Activated T-cell treated with anti-CD3 and anti-CD28 coated beads, Interleukin-2, amount 50 U/mL, for 72 hours (primary cell): ENCODE results near the gene ZNF618. TPM values are rescaled to one million over a fixed set of nuclear protein-coding genes. Genes with fewer than 3 reads are reported as not detected.

Experiments used
- ATAC-seq, 2 donors: fragments of 150-1000 bp; cut with Tn5 transposase; replicated peaks in 1 of 2; 2 replicates each; pipeline ENCODE4 v1.10.0; 2021; ENCODE audit warnings: moderate library complexity in 2 of 2, mild to moderate bottlenecking in 1 of 2
- DNase-seq, 2 donors: peaks; one replicate each; pipeline ENCODE4 v3.0.0; 2021 to 2022; ENCODE audit warnings: mixed read lengths in 1 of 2
- H3K27ac Mint-ChIP-seq: one replicate; pipeline ENCODE4 v1.8.0; 2022; ENCODE audit warnings: mild to moderate bottlenecking, moderate library complexity, mixed read lengths
- H3K27me3 Mint-ChIP-seq: one replicate; pipeline ENCODE4 v1.8.0; 2022; ENCODE audit warnings: low read depth, mixed read lengths
- H3K36me3 Mint-ChIP-seq, 2 donors: one replicate each; pipeline ENCODE4 v1.8.0; 2022; ENCODE audit warnings: mixed read lengths in 2 of 2, mild to moderate bottlenecking in 1 of 2; ENCODE audit not compliant: insufficient read depth in 2 of 2
- H3K4me1 Mint-ChIP-seq: one replicate; pipeline ENCODE4 v1.8.0; 2022; ENCODE audit warnings: low read depth, mixed read lengths
- H3K4me3 Mint-ChIP-seq, 2 donors: one replicate each; pipeline ENCODE4 v1.8.0; 2022; ENCODE audit warnings: mild to moderate bottlenecking in 2 of 2, mixed read lengths in 2 of 2, moderate library complexity in 2 of 2
- H3K9me3 Mint-ChIP-seq, 2 donors: one replicate each; pipeline ENCODE4 v1.8.0; 2022; ENCODE audit warnings: mixed read lengths in 2 of 2
- total RNA-seq, 2 donors: library from RNA; stranded (reverse); gene quantifications; one replicate each; pipeline ENCODE4 v1.2.3, GENCODE V29; 2022

Gene ZNF618
- total RNA-seq, 2 donors from 2014 or later = 0.23 to 0.62 TPM

DNA sequence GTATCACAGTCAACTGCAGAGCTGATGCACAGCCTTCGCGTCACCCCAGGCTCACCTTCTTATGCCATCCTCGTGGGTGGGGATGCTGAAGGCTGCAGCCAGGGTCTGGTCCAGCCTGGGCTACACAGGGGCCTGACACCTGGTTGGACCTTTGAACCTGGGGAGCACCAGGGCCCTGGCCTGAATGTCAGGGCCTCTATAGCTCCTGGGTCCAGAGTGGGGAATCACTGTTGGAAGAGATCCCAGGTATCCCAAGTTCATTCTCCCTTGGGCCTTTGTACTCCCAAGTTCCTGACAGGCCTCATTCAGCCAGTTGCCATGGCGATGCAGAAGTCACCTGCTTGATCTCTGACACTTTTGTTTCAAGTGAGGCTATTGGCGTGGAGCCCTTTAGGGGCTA, 43.8 kb downstream of the ZNF618 start:
- no peak overlapping the region for H3K4me3 Mint-ChIP-seq
- no peak for DNase-seq
- H3K27ac Mint-ChIP-seq = no peak overlapping the region

DNA sequence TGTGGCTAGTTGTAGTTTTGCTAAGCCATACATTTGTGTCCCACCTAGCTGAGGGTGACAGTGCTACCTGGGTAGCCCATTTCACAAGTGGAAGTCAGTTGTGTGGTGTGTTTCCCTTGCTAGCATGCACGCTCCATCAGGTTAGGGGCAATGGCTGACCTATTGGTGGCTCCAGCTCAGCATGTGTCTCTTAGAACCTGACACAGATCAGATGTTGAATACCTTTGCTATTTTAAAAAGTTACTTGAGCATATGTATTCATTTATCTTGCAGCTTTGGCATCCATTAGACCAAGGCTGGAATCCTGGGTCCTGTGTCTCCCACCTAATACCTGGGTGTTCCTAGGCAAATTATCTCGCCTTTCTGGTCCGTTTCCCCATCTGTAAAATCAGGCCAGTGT, 44.8 kb downstream of the ZNF618 start:
- no peak for ATAC-seq
- H3K9me3 Mint-ChIP-seq = peaks cover 0 to 2% of the 10 kb centered on the region in 2 donors

More for the DNA sequence above, 43.8 kb downstream of the ZNF618 start:
- Mint-ChIP-seq H3K9me3 (peaks cover 0 to 2% of the 10 kb centered on the region in 2 donors), H3K27me3 (no peaks in the 10 kb centered on the region), H3K4me1 (no peaks in the 10 kb centered on the region), H3K36me3 (peaks cover 0 to 2% of the 10 kb centered on the region in 2 donors)
- ATAC-seq = no peak

DNA sequence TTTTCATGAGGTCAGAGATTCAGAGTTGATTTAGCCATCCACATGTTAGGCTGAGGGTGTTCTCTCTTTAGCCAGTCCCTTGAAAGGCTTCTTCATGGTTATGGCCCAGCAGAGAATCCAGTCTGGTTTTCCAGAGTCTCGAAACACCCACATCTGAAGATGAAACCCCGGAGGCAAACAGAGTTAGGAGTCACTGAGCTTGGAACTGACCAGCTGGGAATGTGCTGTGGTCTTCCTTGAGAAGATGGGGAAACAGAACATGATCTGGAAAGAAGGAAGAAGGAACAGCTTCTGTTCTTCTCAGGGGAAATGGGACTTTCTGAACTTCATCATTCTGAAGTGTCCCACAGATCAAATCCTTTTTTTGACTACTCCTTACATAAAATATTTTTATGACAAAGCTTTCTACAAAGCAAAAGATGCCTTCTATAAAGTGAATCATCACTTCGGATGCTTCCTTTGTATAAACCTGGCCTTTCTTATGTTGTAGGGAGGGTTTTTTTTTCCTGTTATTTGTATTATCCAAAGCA, 45.4 kb downstream of the ZNF618 start:
- peaks cover 0 to 2% of the 10 kb centered on the region in 2 donors for H3K9me3 Mint-ChIP-seq
- DNase-seq (no peak), ATAC-seq (no peak)
- H3K4me3 Mint-ChIP-seq = no peak overlapping the region
- peaks cover 2% of the 10 kb centered on the region in 2 donors for H3K36me3 Mint-ChIP-seq
- H3K4me1 Mint-ChIP-seq = no peaks in the 10 kb centered on the region
- no peak overlapping the region for H3K27ac Mint-ChIP-seq
- no peaks in the 10 kb centered on the region for H3K27me3 Mint-ChIP-seq

More for the DNA sequence above, 44.8 kb downstream of the ZNF618 start:
- H3K27ac Mint-ChIP-seq = no peak overlapping the region
- H3K4me3 Mint-ChIP-seq = no peak overlapping the region
- no peaks in the 10 kb centered on the region for H3K27me3 Mint-ChIP-seq
- no peak for DNase-seq
- H3K36me3 Mint-ChIP-seq = peaks cover 2% of the 10 kb centered on the region in 2 donors
- no peaks in the 10 kb centered on the region for H3K4me1 Mint-ChIP-seq

DNA sequence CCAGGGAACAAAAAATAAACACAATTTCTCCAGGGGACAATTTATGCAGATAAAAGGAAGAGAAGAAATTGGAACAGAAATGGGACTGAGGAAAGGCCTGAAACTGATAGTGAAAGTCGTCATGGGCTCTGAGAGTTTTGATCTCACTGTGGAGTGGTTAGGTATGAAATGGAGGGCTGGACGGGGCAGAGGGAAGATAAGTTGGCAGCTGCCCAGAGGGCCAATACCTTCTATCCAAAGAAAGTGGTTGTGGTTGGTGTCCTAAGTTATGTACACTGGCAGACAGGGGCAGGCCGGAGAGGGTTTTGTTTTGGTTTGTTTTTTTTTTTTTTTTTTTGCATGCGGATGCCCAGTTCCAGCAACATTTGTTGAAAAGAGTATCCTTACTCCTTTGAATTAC, 46.1 kb downstream of the ZNF618 start:
- ATAC-seq (no peak), DNase-seq (no peak)
- H3K27me3 Mint-ChIP-seq = no peaks in the 10 kb centered on the region
- H3K4me1 Mint-ChIP-seq = no peaks in the 10 kb centered on the region
- H3K27ac Mint-ChIP-seq = no peak overlapping the region
- no peak overlapping the region for H3K4me3 Mint-ChIP-seq
- peaks cover 0 to 2% of the 10 kb centered on the region in 2 donors for H3K9me3 Mint-ChIP-seq
- H3K36me3 Mint-ChIP-seq = peaks cover 2% of the 10 kb centered on the region in 2 donors

DNA sequence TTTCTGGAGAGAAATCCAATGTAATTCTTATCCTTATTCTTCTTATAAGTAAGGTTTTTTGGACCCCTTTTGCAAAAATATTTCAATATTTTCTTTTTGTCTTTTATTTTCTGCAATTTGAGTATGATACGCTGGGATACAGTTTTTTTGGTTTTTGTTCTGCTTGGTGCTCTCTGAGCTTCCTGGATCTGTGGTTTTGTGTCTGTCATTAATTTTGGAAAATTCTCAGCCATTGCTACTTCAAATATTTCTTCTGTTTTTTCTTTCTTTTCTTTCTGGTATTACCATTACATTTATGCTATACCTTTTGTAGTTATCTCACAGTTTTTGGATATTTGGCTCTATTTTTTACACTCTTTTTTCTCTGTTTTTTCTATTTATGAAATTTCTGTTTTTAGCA, 50.1 kb downstream of the ZNF618 start:
- H3K9me3 Mint-ChIP-seq = peaks cover 6 to 7% of the 10 kb centered on the region in 2 donors
- H3K36me3 Mint-ChIP-seq = peaks cover 2% of the 10 kb centered on the region in 2 donors
- no peak overlapping the region for H3K4me3 Mint-ChIP-seq
- no peaks in the 10 kb centered on the region for H3K4me1 Mint-ChIP-seq
- ATAC-seq = no peak
- no peak for DNase-seq
- no peak overlapping the region for H3K27ac Mint-ChIP-seq
- no peaks in the 10 kb centered on the region for H3K27me3 Mint-ChIP-seq

DNA sequence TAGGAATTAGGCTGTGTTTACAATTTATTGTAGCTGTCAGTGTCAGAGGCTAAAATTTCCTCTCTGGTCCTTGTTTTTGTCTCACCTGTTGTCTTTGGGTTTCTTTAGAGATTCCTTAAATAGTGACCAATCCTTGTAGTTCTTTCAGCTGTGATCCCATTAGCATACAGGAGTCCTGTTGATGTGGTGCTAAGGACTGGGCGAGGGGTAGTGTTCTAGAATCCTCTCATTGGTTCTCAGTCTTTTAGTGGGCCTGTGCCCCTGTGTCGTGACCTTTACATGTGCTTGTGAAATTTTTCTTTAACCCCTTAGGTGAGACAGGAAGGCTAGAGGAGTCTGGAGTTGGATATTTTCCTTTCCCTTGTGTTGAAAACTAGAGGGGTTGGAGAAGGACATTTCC, 51.2 kb downstream of the ZNF618 start:
- ATAC-seq (no peak), DNase-seq (no peak)
- Mint-ChIP-seq H3K36me3 (peaks cover 2% of the 10 kb centered on the region in 2 donors), H3K27ac (no peak overlapping the region), H3K4me3 (no peak overlapping the region), H3K9me3 (peaks cover 6 to 7% of the 10 kb centered on the region in 2 donors), H3K4me1 (no peaks in the 10 kb centered on the region), H3K27me3 (no peaks in the 10 kb centered on the region)

DNA sequence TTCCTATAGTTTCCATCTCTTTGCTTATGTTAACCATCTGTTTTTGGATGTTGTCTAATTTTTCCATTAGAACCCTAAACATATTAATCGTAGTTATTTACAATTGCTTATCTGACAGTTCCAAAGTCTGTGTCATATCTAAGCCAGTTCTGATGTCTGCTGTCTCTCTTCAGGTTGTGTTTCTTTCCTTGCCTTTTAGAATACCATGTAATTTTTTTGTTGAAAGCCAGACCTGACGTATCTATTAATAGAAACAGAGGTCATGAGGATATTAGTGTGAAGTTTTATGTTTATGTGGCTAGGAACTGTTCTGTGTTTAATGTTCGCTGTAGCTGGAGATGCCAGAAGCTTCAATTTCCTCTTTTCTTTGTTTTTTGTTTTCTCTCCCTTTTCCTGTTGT, 52.2 kb downstream of the ZNF618 start:
- Mint-ChIP-seq H3K4me1 (no peaks in the 10 kb centered on the region), H3K36me3 (peaks cover under 1 to 2% of the 10 kb centered on the region in 2 donors), H3K4me3 (no peak overlapping the region), H3K9me3 (peaks cover 6 to 7% of the 10 kb centered on the region in 2 donors), H3K27ac (no peak overlapping the region), H3K27me3 (no peaks in the 10 kb centered on the region)
- DNase-seq = no peak
- ATAC-seq = no peak

DNA sequence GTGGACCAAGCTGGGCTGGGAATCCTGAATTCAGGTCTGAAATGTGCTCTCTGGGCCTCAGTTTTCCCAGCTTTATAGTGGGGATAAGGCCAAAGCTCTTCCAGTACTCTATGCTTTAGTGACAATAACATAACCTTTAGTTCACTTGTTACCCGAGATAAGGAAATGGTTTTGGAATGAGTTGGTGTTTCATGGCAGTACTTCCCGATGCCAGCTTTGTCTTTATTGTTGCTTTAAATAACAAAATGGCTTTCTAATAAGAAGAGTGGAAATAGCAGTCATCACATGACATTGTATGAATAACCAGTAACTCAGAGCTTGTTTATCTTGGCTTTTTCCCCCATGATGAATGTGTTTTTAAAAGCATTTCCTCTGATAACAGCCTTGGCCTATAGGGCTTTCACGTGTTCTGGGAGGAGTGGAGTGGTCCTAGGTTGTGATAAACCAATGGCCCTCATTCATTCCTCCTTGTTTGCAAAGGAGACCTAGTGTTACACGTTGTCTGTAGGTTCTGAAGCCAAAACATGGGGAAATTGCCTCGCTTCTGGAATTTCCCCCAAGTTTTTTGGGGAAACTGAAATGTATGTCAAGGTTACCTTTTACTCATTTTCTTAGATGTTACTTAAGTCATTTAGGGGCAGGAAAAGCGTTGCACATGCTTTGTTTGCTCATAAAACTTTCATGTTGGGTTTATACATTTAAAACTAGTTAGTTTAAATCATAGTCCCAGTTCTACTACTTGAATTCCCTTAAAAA, 53.7 kb downstream of the ZNF618 start:
- Mint-ChIP-seq H3K9me3 (peaks cover 4 to 6% of the 10 kb centered on the region in 2 donors), H3K36me3 (peaks cover 0 to 2% of the 10 kb centered on the region in 2 donors), H3K4me1 (no peaks in the 10 kb centered on the region), H3K27me3 (no peaks in the 10 kb centered on the region), H3K27ac (no peak overlapping the region), H3K4me3 (no peak overlapping the region)
- no peak for DNase-seq
- no peak for ATAC-seq

DNA sequence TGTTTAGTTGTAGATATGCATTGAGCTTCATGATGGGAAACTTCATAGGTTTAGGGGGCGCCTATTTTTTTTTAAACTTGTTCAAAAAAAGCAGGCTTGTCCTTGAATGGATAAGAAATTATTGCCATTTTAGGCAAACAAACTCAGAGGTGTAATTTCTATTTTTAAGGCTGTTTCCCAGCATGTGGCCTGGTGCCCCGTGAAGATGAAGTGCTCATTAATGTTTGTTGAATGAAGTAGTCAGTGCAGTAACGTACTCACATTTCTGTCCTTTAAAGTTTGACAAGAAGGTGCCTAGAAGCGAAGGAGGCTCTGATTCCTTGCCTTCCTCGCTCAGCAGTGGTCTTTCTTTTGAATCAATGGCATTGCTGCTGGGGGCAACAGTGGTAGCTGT, 54.3 kb downstream of the ZNF618 start:
- no peaks in the 10 kb centered on the region for H3K27me3 Mint-ChIP-seq
- ATAC-seq = no peak
- H3K4me3 Mint-ChIP-seq = no peak overlapping the region
- peaks cover 4 to 6% of the 10 kb centered on the region in 2 donors for H3K9me3 Mint-ChIP-seq
- peaks cover 0 to 2% of the 10 kb centered on the region in 2 donors for H3K36me3 Mint-ChIP-seq
- H3K4me1 Mint-ChIP-seq = no peaks in the 10 kb centered on the region
- no peak overlapping the region for H3K27ac Mint-ChIP-seq
- no peak for DNase-seq

DNA sequence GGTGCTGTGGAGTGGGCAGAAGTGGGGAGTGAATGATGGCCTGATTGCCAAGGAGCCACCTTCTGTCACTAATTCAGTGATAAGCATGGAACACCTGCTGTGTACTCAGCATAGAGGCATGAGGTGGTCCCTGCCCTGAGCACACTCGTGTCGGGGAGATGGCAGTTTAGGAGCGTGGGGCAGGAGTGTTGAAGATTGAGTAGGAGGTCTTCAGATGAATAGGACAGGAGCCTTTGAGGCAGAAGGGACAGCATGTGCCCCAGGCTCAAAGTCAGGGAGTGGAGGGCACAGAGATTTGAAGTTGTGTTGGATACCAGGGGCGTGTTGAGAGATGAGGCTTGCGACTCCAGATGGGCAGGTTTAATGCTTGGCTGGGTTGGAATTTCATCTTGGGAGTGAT, 55.0 kb downstream of the ZNF618 start:
- H3K27ac Mint-ChIP-seq = no peak overlapping the region
- no peak overlapping the region for H3K4me3 Mint-ChIP-seq
- H3K4me1 Mint-ChIP-seq = no peaks in the 10 kb centered on the region
- no peak for DNase-seq
- H3K27me3 Mint-ChIP-seq = no peaks in the 10 kb centered on the region
- H3K36me3 Mint-ChIP-seq = no peaks in the 10 kb centered on the region
- no peak for ATAC-seq
- peaks cover 4 to 6% of the 10 kb centered on the region in 2 donors for H3K9me3 Mint-ChIP-seq

DNA sequence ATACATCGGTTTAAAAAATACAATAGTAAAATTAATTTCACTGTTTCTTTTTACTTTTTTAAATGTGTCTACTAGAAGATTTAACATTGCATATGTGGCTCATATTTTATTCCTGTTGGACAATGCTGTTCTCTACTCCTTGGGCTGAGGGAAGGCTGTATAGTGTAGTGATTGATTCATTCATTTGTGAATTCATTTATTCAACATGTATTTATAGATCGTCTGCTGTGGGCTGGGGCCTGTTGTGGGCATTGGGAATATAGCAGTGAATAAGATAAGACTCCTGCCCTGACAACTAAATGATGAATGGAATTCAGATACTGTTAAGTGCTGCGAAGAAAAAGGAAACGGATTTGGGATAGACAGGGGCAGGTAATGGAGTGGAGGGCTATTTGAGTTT, 55.7 kb downstream of the ZNF618 start:
- Mint-ChIP-seq H3K27ac (no peak overlapping the region), H3K4me3 (no peak overlapping the region), H3K9me3 (peaks cover 4 to 6% of the 10 kb centered on the region in 2 donors), H3K36me3 (no peaks in the 10 kb centered on the region), H3K4me1 (no peaks in the 10 kb centered on the region), H3K27me3 (no peaks in the 10 kb centered on the region)
- no peak for ATAC-seq
- DNase-seq = no peak

DNA sequence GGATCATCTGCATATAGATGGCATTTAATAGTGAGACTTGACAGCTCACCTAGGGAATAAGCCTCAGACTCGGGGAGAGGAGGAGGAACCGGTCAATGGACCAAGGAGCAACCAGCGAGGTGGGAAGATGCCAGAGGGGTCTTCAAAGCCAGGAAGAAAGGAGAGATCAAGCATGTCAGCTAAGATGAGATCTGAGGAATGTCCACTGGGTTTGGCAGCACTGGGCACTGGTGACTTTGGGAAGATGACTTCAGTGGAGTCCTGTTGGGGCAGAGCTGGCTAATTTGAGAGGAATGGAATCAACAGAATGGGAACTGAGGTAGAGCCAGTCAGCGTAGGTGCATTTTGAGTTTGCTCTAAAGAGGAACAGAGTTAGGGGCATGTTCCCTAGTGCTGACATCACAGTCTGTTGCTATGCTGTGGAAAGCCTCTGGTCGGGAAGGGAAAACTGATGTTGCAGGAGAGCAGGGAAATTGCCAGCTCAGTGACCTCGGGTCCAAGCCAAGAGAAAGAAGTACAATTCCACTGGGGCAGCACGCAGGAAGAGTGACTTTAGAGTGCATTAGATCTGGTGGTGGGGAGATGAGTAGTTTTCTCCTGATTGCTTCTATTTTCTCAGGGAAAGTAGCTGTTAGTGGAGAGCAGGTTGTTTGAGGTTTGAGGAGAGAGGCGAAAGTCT, 56.9 kb downstream of the ZNF618 start:
- Mint-ChIP-seq H3K4me1 (no peaks in the 10 kb centered on the region), H3K27ac (no peak overlapping the region), H3K4me3 (no peak overlapping the region), H3K9me3 (peaks cover 3 to 5% of the 10 kb centered on the region in 2 donors), H3K36me3 (no peaks in the 10 kb centered on the region), H3K27me3 (no peaks in the 10 kb centered on the region)
- DNase-seq (no peak), ATAC-seq (no peak)

DNA sequence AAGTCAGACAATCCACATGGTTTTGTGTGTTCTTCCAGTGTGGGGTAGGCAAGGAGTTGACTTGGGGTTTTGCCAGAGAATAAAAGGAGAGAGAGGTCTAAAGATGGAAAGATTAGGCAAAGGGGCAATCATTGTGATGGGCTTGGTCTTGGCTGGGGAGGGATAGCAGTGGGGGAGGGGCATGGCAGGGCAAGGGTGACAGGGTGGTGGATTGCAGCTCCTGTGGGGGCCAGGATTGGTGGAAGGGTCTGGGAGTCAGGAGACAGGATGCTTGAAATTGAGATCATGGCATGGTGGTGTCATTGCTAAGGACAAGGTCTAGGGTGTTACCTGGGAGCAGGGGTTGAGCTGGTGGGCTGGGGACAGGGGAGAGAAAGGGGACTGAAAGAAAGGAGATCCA, 57.6 kb downstream of the ZNF618 start:
- Mint-ChIP-seq H3K9me3 (no peaks in the 10 kb centered on the region), H3K27me3 (no peaks in the 10 kb centered on the region), H3K4me1 (no peaks in the 10 kb centered on the region), H3K4me3 (no peak overlapping the region), H3K36me3 (no peaks in the 10 kb centered on the region), H3K27ac (no peak overlapping the region)
- ATAC-seq (no peak), DNase-seq (no peak)
